ENCODE measurements around the gene PSME1. TPM values are rescaled to one million over a fixed set of nuclear protein-coding genes. Genes with fewer than 3 reads are reported as not detected.

Gene PSME1
- total and polyA plus RNA-seq, 2 of the 13 experiments (the other 11 are each of a cell fraction or from before 2014, with no cell fraction given), result 159 to 608 TPM

DNA sequence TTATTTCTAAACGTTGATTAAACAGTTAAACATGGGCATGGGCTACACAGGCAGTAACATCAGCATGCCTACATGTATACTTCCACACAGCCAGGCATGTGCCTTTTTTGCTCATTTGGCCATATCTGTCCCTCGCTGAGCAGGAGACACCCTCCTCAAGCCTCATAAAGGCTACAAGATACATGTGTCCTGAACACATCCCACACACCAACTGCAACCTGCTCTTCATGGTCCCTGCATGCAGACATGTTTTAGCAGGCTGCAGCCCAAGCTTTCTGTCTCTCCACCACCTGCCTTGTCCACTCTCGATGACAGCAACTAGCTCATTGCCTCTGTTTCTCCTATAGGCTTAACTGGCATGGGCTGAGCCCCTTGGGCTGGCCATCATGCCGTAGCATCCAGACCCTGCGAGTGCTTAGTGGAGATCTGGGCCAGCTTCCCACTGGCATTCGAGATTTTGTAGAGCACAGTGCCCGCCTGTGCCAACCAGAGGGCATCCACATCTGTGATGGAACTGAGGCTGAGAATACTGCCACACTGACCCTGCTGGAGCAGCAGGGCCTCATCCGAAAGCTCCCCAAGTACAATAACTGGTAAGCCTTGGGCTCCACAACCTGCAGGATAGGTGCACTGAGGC, 39.3 kb upstream of the PSME1 start (continued):
- TF ChIP-seq, protein P1, sequence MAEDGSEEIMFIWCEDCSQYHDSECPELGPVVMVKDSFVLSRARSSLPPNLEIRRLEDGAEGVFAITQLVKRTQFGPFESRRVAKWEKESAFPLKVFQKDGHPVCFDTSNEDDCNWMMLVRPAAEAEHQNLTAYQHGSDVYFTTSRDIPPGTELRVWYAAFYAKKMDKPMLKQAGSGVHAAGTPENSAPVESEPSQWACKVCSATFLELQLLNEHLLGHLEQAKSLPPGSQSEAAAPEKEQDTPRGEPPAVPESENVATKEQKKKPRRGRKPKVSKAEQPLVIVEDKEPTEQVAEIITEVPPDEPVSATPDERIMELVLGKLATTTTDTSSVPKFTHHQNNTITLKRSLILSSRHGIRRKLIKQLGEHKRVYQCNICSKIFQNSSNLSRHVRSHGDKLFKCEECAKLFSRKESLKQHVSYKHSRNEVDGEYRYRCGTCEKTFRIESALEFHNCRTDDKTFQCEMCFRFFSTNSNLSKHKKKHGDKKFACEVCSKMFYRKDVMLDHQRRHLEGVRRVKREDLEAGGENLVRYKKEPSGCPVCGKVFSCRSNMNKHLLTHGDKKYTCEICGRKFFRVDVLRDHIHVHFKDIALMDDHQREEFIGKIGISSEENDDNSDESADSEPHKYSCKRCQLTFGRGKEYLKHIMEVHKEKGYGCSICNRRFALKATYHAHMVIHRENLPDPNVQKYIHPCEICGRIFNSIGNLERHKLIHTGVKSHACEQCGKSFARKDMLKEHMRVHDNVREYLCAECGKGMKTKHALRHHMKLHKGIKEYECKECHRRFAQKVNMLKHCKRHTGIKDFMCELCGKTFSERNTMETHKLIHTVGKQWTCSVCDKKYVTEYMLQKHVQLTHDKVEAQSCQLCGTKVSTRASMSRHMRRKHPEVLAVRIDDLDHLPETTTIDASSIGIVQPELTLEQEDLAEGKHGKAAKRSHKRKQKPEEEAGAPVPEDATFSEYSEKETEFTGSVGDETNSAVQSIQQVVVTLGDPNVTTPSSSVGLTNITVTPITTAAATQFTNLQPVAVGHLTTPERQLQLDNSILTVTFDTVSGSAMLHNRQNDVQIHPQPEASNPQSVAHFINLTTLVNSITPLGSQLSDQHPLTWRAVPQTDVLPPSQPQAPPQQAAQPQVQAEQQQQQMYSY (CRISPR knock-in tag; IDR thresholded peaks at IDR 0.05), result no peak
- peak; percentile 64 for TF ChIP-seq TEAD3 (CRISPR knock-in tag; optimal IDR thresholded peaks at IDR 0.05; ENCODE audit: borderline replicate concordance)
- peak; percentile 55; the same call in 1 of the 2 replicates for TF ChIP-seq THAP11 (CRISPR knock-in tag; IDR thresholded peaks at IDR 0.05)
- TF ChIP-seq ZNF619 (CRISPR knock-in tag; IDR thresholded peaks at IDR 0.05), result peak; percentile 74; the same call in 1 of the 2 replicates
- TF ChIP-seq, protein P2, sequence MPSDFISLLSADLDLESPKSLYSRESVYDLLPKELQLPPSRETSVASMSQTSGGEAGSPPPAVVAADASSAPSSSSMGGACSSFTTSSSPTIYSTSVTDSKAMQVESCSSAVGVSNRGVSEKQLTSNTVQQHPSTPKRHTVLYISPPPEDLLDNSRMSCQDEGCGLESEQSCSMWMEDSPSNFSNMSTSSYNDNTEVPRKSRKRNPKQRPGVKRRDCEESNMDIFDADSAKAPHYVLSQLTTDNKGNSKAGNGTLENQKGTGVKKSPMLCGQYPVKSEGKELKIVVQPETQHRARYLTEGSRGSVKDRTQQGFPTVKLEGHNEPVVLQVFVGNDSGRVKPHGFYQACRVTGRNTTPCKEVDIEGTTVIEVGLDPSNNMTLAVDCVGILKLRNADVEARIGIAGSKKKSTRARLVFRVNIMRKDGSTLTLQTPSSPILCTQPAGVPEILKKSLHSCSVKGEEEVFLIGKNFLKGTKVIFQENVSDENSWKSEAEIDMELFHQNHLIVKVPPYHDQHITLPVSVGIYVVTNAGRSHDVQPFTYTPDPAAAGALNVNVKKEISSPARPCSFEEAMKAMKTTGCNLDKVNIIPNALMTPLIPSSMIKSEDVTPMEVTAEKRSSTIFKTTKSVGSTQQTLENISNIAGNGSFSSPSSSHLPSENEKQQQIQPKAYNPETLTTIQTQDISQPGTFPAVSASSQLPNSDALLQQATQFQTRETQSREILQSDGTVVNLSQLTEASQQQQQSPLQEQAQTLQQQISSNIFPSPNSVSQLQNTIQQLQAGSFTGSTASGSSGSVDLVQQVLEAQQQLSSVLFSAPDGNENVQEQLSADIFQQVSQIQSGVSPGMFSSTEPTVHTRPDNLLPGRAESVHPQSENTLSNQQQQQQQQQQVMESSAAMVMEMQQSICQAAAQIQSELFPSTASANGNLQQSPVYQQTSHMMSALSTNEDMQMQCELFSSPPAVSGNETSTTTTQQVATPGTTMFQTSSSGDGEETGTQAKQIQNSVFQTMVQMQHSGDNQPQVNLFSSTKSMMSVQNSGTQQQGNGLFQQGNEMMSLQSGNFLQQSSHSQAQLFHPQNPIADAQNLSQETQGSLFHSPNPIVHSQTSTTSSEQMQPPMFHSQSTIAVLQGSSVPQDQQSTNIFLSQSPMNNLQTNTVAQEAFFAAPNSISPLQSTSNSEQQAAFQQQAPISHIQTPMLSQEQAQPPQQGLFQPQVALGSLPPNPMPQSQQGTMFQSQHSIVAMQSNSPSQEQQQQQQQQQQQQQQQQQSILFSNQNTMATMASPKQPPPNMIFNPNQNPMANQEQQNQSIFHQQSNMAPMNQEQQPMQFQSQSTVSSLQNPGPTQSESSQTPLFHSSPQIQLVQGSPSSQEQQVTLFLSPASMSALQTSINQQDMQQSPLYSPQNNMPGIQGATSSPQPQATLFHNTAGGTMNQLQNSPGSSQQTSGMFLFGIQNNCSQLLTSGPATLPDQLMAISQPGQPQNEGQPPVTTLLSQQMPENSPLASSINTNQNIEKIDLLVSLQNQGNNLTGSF (CRISPR knock-in tag; IDR thresholded peaks at IDR 0.05), result peak; percentile 59; the same call in 1 of the 2 replicates
- TF ChIP-seq TBP (CRISPR knock-in tag; IDR thresholded peaks at IDR 0.05), result 0 out of 2 replicates have a peak, but pooled peaks have one; percentile 69
- TF ChIP-seq ZIK1 (CRISPR knock-in tag; IDR thresholded peaks at IDR 0.05; ENCODE audit: borderline replicate concordance, low read depth), result peak; percentile 80; the same call in 1 of the 2 replicates
- TF ChIP-seq ATRX (CRISPR knock-in tag; IDR thresholded peaks at IDR 0.05; ENCODE audit: borderline replicate concordance), result no peak
- TF ChIP-seq CC2D1A (CRISPR knock-in tag; IDR thresholded peaks at IDR 0.05), result peak; percentile 69; the same call in 1 of the 2 replicates
- TF ChIP-seq SMARCC2 (IDR thresholded peaks at IDR 0.05), result no peak
- no peak for TF ChIP-seq CBX1 (IDR thresholded peaks at IDR 0.05; ENCODE audit: low read depth)
- 0 out of 2 replicates have a peak, but pooled peaks have one; percentile 72 for TF ChIP-seq CAMTA2 (CRISPR knock-in tag; IDR thresholded peaks at IDR 0.05; ENCODE audit: borderline replicate concordance)
- TF ChIP-seq AKAP8 (CRISPR knock-in tag; IDR thresholded peaks at IDR 0.05), result peak; percentile 87; the same call in 1 of the 2 replicates
- no peak for TF ChIP-seq REXO4 (CRISPR knock-in tag; IDR thresholded peaks at IDR 0.05; ENCODE audit: borderline replicate concordance)
- TF ChIP-seq, protein P3, sequence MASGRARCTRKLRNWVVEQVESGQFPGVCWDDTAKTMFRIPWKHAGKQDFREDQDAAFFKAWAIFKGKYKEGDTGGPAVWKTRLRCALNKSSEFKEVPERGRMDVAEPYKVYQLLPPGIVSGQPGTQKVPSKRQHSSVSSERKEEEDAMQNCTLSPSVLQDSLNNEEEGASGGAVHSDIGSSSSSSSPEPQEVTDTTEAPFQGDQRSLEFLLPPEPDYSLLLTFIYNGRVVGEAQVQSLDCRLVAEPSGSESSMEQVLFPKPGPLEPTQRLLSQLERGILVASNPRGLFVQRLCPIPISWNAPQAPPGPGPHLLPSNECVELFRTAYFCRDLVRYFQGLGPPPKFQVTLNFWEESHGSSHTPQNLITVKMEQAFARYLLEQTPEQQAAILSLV (CRISPR knock-in tag; IDR thresholded peaks at IDR 0.05; ENCODE audit: borderline replicate concordance), result peak; percentile 78; the same call in 1 of the 2 replicates
- 0 out of 2 replicates have a peak, but pooled peaks have one; percentile 45 for TF ChIP-seq CBX5 (CRISPR knock-in tag; IDR thresholded peaks at IDR 0.05; ENCODE audit: borderline replicate concordance)
- no peak for TF ChIP-seq ZNF17 (CRISPR knock-in tag; IDR thresholded peaks at IDR 0.05)
- peak; percentile 85; the same call in 1 of the 2 replicates for TF ChIP-seq CHCHD3 (CRISPR knock-in tag; IDR thresholded peaks at IDR 0.05)
- no peak for TF ChIP-seq PCBP1 (IDR thresholded peaks at IDR 0.05; ENCODE audit: borderline replicate concordance, low read depth, low read length)
- peak; percentile 80 for TF ChIP-seq POLR2G (IDR thresholded peaks at IDR 0.05; ENCODE audit: low read depth, low read length)

Data from HepG2 (cell line).